ENCODE results near the gene UBE3B.
"Not testable (repeated sequence)": the region's sequence is repeated elsewhere in the genome, so short reads cannot be mapped to it uniquely, and the experiment has no call there.

- TF ChIP-seq CTCF (IDR thresholded peaks at IDR 0.05; ENCODE audit: low read length); EZH2 (IDR thresholded peaks at IDR 0.05; ENCODE audit: borderline replicate concordance, low read length): not testable (repeated sequence)
Observed at GRCh38 chr12:109439951-109440350, 37.5 kb upstream of the UBE3B start.

All from OCI-LY1 (cell line).